ENCODE results near the gene RSPRY1.

Gene RSPRY1

GRCh38 chr16:57146735-57147134, 39.4 kb upstream of the RSPRY1 start:
- TF ChIP-seq CTCF (IDR thresholded peaks at IDR 0.05; ENCODE audit: insufficient read depth, low read length, poor library complexity, severe bottlenecking) = peak; percentile 12
- no peaks in the 10 kb centered on the region for H3K27me3 ChIP-seq (replicated peaks; ENCODE audit: control insufficient read depth, insufficient read depth, low read length)
- H3K4me3 ChIP-seq (replicated peaks; ENCODE audit: low read depth, low read length) = no peak overlapping the region
- DNase-seq (ENCODE audit: extremely low read depth, insufficient read length) = no peak
- H3K36me3 ChIP-seq (ENCODE audit: control insufficient read depth, insufficient read depth, low read length) = no peaks in the 10 kb centered on the region

GRCh38 chr16:57147381-57148221, 38.5 kb upstream of the RSPRY1 start:
- TF ChIP-seq CTCF (IDR thresholded peaks at IDR 0.05; ENCODE audit: insufficient read depth, low read length, poor library complexity, severe bottlenecking) = no peak
- H3K4me3 ChIP-seq (replicated peaks; ENCODE audit: low read depth, low read length) = no peak overlapping the region
- DNase-seq (ENCODE audit: extremely low read depth, insufficient read length) = no peak
- H3K36me3 ChIP-seq (ENCODE audit: control insufficient read depth, insufficient read depth, low read length) = peaks cover 1% of the 10 kb centered on the region
- H3K27me3 ChIP-seq (replicated peaks; ENCODE audit: control insufficient read depth, insufficient read depth, low read length) = no peaks in the 10 kb centered on the region

GRCh38 chr16:57148481-57148880, 37.6 kb upstream of the RSPRY1 start:
- Histone ChIP-seq H3K27me3 (replicated peaks; ENCODE audit: control insufficient read depth, insufficient read depth, low read length) (no peaks in the 10 kb centered on the region), H3K36me3 (ENCODE audit: control insufficient read depth, insufficient read depth, low read length) (peaks cover 6% of the 10 kb centered on the region), H3K4me3 (replicated peaks; ENCODE audit: low read depth, low read length) (no peak overlapping the region)
- DNase-seq (ENCODE audit: extremely low read depth, insufficient read length) = no peak
- no peak for TF ChIP-seq CTCF (IDR thresholded peaks at IDR 0.05; ENCODE audit: insufficient read depth, low read length, poor library complexity, severe bottlenecking)

GRCh38 chr16:57149391-57149790, 36.7 kb upstream of the RSPRY1 start:
- no peak for TF ChIP-seq CTCF (IDR thresholded peaks at IDR 0.05; ENCODE audit: insufficient read depth, low read length, poor library complexity, severe bottlenecking)
- DNase-seq (ENCODE audit: extremely low read depth, insufficient read length) = no peak
- Histone ChIP-seq H3K4me3 (replicated peaks; ENCODE audit: low read depth, low read length) (no peak overlapping the region), H3K36me3 (ENCODE audit: control insufficient read depth, insufficient read depth, low read length) (peaks cover 12% of the 10 kb centered on the region), H3K27me3 (replicated peaks; ENCODE audit: control insufficient read depth, insufficient read depth, low read length) (no peaks in the 10 kb centered on the region)

GRCh38 chr16:57150682-57151330, 35.3 kb upstream of the RSPRY1 start:
- no peaks in the 10 kb centered on the region for H3K27me3 ChIP-seq (replicated peaks; ENCODE audit: control insufficient read depth, insufficient read depth, low read length)
- TF ChIP-seq CTCF (IDR thresholded peaks at IDR 0.05; ENCODE audit: insufficient read depth, low read length, poor library complexity, severe bottlenecking) = no peak
- DNase-seq (ENCODE audit: extremely low read depth, insufficient read length) = no peak
- H3K4me3 ChIP-seq (replicated peaks; ENCODE audit: low read depth, low read length) = no peak overlapping the region
- H3K36me3 ChIP-seq (ENCODE audit: control insufficient read depth, insufficient read depth, low read length) = peaks cover 18% of the 10 kb centered on the region

Data from GM06990 (cell line).